Right lung (tissue), 5 donors: Measurements from ENCODE around the gene SNX5. TPM values are rescaled to one million over a fixed set of nuclear protein-coding genes. Genes with fewer than 3 reads are reported as not detected.
"Not testable (repeated sequence)": the region's sequence is repeated elsewhere in the genome, so short reads cannot be mapped to it uniquely, and the experiment has no call there.

Experiments used
- DNase-seq, 2 donors: peaks; one replicate each; pipeline ENCODE4 v3.0.0-alpha.2; 2013
- polyA plus RNA-seq, 5 donors: library from polyadenylated mRNA; unstranded; fragments of 120-200 nt; gene quantifications; one replicate each; pipeline versions ENCODE4 v1.2.1 to v1.2.3, GENCODE V29; 2013; ENCODE audit warnings: inconsistent platforms in 1 of 5, low replicate concordance in 1 of 5; ENCODE audit not compliant: insufficient read length in 5 of 5, insufficient read depth in 1 of 5

Gene SNX5
- polyA plus RNA-seq, 5 donors: 207 to 304 (median 265) TPM

DNA sequence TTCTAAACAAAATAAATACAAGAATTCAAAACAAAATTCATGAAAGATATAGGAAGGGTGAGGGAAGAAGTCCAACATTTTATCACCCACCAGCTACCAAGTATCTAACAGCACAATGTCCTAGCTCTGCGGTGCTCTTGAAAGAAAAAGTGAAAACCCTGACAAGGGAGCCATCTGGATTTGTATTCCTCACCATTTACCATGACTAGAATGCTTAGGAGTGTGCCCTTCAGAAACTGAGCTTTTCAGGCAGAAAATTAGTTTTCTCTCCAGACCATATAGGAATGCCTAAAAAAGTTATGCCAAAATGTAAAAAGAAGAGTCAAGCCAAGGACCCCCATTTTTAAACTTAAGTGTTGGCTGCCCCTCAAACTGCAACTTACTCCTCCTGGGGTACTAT lies 4.5 kb downstream of the SNX5 start:
- DNase-seq: no peak

DNA sequence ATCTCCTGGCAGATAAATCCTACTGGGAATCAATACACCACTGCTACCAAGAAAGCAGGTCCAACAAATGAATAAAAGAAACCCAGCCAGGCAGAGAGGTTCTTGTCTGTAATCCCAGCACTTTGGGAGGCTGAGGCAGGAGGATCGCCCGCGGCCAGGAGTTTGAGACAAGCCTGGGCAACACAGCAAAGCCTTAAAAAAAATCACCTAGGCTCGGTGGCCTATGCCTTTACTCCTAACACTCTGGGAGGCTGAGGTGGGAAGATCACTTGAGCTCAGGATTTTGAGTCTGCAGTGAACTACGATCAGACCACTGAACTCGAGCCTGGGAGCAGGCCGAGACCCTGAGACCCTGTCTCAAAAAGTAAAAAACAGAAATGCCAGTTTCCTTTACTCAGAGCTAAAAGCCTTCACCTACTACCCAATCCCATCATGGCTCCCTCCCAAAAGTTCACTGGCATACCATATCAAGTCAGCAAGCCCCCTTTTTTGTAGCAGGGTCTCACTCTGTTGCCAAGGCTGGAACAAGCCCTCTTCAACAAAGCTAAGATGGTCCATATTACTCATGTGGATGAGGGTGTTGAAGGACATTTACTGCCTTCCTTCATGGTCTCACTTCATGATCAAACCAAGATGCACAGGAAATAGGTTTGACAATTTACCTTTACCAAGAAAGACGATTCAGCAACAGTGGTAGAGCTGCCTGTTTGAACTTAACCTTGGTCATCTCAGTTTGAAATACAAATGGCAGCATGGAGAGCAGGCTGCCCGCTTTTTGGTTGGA lies 5.3 kb downstream of the SNX5 start:
- DNase-seq: no peak

DNA sequence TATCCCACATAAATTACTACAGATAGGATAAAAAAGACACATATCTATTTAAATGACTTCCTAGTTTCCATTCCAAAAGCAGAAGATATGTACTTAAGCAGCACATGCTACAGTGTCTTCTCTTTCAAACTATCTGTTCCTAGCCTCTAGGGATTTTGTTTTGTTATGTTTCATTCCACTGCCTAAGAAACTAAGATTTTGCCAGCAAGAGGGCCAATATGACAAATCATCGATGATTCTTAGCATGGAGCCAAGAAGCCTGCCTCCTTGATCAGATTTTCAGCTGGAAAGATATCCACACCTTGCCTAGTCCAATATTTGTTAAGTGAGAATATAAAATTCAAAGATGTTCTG lies 7.0 kb downstream of the SNX5 start:
- no peak for DNase-seq

DNA sequence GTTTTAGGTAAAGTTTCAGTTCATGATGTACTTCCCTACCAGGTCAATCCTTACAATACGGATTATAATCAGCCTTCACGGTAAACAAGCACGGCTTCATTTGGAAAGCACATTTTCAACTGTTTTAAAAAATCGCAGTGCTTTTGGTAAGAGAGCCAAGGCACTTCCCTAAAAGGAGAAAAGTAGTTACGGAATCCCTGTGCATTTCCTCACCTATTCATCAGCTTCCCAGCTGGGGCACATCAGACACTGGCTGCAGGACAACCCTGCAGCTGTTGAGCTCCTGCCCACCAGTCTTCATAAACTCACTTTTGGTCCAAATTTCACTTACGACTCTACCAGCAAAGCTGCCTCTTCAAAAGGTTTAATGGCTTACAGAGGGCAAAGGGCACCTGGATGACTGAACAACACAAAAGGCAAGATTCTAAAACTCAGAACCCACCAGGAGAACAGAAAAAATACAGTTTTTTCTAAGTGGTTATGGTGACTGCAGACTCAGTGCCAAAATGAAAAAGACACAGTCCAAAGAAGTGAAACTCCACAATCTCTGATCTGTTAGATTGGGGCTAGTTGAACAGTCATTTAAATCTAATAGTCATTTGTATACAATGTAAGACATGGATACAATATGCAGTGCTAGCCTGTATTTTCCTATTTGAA lies 7.5 kb downstream of the SNX5 start:
- no peak for DNase-seq

DNA sequence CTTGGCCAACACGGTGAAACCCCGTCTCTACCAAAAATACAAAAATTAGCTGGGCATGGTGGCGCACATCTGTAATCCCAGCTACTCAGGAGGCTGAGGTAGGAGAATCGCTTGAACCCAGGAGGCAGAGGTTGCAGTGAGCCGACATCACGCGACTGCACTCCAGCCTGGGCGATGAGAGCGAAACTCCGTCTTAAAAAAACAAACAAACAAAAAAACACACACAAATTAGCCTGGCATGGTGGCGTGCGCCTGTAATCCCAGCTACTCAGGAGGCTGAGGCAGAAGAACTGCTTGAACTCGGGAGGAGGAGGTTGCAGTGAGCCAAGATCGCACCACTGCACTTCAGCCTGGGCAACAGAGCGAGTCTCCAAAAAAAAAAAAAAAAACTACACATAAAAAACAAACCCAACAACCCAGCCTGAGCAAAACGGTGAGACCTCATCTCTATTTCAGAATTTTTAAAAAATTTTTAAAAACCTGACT lies 8.2 kb downstream of the SNX5 start:
- DNase-seq: not testable (repeated sequence)

DNA sequence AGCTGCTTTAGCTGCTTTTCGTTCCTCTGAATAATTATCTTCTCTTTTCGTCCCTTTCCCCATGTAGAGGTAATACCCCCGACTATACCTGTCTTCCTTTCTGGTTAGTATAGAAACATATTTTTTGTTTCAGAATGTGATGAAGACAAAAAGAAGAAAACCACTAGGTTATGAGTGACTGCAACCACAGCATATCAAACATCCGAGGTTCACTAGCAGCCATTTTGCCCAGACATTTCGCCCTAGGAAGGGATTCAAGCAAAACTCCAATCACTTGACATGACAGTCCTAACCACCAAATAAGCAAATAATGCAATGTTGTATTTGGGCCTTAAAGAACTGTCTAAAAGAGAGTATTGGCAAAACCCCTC lies 9.4 kb downstream of the SNX5 start:
- DNase-seq: no peak

DNA sequence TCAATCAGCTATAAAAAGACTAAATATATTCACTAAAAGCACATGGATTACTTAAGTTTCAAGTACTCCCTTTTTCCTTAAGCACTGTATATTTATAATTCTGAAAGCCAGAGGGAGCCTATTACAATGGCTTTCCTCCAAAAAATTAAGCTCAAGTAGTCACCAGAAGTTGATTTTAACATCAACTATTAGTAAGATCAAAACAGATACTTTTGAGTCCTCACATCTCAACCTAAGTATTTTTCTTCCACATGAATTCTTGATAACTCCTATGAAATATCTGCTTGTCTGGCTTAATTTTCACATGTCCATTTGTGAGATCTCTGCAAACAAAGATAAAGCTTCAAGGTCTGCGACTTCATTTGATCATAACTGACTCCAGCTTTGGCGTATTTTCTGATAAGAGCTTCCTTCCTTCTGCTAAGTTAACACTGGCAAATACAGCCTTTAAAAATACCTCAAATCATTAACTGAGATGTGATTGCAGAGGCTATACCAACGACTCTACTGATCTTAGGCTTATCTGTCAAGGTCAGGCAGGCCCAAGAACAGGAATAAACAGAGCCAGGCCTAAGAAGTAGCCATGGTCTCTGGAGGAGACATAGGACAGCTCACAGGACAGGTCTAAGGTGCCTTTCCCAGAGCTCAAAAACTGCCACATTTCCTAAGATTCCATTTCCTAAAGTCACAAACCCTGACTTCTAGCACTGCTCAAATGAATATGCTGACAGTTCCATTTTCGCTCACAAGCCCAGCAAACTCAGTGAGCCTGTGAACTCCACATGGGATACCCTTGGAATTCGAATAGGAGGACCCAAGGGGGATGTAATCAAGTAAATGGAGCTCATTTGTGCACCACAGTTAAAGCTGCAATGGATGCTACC lies 10.0 kb downstream of the SNX5 start:
- no peak for DNase-seq

DNA sequence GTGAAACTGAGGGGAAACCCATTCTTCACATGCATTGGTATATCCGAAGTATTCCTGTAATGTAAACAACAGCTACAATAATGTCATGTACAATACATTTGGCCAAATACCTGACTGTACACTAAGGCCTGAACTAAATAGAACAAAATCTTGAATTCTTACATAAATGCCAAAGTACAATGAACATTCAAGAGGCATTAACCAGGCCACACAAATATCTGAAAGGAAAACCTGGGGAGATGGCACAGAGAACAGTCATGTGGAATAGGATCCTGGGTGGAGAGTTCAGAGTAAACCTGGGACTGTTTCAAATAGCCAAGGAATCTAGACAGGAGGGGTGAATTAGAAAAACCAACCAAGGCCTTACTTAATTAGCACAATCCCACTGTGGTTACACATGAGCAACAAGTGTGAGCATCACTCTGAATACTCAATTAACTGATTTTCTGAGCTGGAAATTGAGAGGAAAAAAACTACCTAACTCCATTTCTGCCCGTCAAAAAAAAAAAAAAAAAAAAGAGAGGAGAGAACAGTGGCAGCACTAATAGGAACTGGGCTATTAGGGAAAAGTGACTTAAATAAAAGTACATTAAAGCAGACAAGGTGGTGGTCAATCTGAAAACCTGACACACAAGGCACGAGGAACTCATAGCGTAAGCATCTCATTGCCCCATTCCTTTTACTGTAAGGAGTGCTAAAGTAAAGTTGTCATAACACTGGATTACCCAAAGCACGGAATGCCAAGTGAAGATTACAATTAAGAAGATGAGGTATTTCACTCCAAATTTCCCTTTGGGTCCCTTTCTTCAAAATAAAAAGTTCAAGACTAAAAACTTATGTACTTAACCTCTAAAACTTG lies 10.9 kb downstream of the SNX5 start:
- DNase-seq: no peak

DNA sequence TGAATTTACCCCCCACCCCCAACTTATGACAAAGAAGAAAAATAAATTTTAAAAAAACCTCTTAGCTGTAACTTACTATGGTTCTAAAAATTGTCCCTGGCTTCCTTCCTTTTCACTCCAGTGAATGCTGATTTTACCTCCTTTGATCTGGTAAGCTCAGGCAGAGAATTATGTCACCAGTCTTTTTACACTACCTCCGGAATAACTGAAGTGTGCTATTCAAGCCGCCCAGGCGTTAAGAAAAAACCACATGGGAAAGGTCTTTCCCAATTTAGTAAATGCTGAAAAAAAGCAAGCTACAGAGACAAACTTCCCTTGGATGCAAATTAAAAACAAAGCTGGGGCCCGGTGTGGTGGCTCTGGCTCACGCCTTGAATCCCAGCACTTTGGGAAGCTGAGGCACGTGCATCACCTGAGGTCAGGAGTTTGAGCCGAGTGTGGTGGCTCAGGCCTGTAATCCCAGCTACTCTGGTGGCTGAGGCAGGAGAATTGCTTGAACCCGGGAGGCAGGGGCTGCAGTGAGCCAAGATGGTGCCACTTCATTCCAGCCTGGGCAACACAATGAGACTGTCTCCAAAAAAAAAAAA lies 12.4 kb downstream of the SNX5 start:
- DNase-seq: no peak

DNA sequence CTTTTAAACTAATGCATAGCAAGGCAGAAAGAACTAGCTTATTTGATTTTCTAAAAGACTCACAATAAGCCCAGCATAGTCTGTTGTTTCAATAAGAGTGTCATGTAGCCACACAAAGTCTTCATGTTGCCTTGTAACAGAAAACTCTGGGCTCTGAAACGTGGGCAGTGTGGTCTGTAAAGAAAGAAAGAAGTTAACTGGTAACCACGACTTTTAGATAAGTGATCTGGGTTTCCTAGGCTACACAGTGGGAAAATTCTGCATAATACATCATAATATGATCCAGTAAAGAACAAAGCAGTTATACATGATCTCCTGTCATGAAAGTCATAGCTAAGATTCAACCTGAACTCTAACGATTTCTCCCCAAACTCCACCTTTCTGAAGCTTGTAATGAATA lies 13.3 kb downstream of the SNX5 start:
- DNase-seq: no peak

DNA sequence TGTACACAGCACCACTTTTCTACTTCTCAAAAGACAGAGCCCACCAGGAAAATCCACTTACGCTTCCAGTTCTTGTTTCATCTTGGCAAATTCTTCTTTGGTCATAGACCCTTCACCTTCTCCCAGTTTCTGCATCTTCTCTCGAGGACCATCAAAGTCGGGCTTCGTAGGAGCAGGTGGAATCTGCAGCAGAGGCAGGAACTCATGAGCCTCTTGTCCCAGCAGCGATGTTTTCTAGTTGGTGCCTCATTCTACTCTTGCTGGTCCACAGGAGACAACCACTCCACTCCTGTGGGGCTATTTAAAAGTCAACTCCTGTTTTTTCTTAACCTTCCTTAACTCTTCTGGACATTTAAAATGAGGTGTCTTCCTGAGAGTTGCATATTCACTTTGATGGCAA lies 14.7 kb downstream of the SNX5 start:
- DNase-seq: no peak

DNA sequence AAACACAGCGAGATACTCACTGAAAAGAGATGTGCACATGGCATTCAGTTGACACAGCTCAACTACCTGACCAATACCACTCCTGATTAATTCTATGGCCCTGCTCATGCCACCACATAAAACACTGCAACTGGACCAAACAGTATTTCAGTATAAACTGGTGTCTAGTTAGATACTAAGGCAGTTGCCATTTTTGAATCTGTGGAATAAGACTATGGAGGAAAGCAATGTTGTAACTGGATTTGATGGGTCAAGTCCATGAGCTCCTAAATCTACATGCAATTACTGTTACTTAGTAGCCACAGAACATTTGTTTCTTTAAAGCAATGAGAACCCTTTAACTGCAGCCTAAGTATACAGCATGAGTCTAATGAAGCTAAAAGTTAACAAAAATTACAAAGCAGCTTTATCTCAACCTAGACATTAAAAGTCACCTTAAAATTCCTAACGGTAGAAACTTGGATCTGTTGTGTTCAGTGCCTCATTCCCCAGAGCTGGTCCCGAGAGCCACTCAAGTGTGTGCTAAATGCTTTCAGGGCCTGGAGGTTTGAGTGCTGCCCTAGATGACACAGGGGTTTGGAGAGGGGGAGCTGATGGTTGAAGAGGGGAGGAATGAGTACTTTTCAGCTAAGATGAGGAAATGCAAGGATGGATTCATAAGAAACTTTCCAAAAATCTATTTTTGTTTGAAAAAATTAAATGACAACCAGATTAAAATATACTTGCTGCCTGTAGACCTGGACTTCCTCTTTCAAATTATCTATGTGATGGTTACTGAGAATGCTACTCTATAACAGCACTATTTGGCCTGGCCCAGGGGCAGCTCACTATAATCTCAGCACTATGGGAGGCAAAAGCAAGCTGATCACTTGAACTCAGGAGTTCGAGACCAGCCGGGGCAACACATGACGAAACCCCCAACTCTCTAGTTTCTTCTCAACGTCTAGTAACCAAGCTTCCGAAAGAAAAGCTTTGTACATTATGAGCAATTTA lies 15.6 kb downstream of the SNX5 start:
- DNase-seq: no peak

DNA sequence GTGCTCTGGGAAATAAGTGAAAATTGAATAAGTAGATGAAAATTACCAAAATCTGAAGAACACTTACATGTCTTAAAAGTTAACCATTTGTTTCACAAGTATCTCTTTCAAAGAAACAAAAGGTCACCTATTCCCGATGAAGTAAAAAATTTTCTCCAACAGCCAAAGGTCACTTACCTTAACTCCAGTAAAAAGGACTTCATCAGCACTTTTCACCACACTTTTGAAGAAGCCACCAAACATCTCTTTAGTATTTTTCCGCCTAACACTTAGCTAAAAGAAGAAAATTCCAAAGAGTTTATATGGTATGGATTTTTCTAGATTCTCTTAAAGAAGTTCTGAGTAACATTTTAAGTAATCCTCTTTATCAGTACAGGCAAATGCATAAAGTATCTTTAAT lies 17.3 kb downstream of the SNX5 start:
- no peak for DNase-seq

DNA sequence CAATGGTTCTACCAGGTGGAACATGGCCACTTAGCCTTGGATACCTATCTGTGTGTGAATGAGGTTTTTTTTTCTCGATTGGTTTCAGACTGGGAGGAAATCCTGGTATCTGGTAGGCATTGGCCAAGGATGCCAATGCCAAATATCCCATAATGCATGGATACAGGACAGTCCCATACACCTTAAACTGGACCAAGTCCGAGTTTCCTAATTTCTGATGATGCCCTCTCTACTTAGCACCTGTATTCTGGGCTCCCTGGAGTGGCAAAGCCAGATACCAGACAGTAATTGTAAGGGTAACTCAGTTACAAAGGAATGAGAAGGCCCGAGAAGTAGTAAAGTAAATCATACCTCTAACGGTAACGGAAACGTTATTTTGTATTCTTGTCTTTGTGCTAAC lies 17.9 kb downstream of the SNX5 start:
- no peak for DNase-seq

DNA sequence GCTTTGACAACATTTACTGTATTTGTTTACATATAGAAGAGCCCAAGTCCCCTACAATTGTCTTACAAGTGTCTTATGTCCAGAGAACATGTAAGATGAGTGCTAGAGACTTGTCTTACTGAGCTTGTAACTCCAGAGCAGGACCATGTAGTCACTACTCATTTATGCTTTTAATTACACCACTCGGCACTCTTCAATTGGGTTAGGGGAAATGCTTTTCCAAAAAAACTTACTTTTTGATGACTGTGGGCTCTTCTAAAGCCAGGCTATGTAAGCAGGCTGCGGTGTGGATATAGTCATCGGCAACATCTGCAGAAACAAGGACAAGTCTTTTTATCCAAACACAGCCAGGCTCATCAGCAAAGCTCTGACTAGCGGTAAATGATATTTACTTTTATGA lies 18.7 kb downstream of the SNX5 start:
- no peak for DNase-seq

DNA sequence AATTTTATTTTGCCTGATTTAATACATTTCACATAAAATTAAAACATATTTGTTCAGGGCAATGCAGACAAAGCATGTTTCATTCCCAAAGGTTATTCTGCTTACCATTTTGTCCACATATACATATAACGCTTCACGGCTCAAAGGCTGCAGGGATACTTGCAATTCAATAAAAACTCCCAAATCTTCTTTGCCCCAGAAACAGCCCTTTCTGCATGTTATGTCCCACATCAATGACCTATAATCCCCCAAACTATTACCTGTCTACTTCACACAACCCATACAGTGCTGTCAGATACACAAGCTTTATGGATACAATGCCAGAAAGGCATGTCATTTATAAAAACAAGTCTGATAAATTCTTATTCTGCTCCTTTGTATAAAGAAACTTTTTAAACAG lies 20.2 kb downstream of the SNX5 start:
- DNase-seq: no peak

DNA sequence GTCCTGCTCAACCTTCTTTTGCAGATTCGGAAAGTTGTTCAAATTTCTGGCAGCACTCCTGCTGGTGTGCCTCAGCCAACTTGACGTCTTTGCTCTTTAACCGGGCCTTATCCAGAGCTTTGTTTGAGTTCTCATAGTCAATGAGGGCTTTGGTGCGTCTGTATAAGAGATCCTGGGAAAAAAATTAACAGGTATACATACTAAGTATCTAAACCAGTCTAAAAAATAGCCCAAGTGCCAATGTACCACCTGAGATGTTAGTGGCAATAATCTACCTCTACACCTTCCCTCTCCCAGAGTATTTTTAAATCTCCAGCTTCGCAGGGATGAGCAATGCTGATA lies 21.1 kb downstream of the SNX5 start:
- no peak for DNase-seq

DNA sequence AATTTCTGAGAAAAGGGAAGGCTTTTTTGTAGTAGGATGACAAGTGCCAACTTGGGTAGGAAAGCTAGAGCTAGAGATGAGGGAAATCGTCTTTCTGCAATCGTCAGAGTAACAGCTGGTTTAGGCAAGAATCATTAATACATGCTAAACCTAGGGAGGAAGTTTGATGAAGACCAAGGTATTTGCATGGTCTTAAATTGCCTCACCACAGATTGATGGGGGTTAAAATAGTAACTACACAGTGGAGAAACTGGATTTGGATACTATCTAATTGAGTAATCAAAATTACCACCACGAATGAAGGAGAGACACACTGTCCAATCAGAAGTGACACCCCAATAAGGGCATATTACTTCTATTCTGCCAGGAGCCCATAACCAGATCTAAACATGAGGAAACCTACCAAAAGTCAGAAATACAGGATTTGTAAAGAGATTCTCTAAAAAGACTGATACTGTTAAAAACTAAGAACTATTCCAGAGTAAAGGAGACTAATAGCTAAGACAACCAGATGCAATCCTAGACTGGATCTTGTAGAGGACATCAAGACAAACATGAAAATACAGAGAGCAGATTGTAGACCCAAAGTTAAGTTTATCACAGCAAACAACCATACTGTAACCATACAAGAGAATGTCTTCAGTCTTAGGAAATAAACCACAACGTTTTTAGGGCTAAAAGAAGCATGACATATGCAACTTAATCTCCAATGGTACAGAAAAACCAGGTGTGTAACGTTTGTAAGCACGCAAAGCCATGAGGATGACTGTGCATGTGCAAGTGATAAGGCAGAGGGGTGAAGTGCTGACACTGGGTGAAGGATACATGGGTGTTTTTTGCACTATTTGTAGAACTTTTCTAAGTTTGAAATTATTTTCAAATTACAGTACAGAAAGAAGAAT lies 21.8 kb downstream of the SNX5 start:
- DNase-seq: no peak

DNA sequence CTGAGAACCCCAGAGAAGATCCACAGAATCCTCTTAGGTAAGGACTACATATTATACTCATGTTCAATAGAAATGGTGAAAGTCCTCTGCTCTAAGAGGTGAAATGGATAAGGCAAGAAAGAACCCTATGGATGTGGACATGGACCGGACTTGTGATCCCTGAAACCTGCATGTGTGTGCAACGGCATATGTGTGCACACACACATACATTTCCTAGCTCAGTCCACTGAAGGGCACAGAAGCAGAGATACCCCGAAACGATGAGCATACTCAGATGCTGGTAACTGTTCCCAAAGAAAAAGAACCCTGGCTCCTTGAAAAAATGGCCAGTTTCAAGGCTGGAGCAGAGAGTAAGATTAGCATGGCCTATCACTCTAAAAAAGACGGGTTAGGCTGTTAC lies 22.6 kb downstream of the SNX5 start:
- DNase-seq: no peak
